Fibroblast of skin of scalp (primary cell): ENCODE results near the gene TBC1D16.

Experiments used
- DNase-seq: peaks from one replicate; pipeline ENCODE4 v3.0.0-alpha.2; 2013

The TBC1D16 gene

GRCh38 chr17:79948945-79949655 lies 86.6 kb downstream of the TBC1D16 start:
- no peak for DNase-seq

GRCh38 chr17:79948406-79948944 lies 87.2 kb downstream of the TBC1D16 start:
- DNase-seq: no peak

- DNase-seq: no peak
Measured at GRCh38 chr17:79947351-79948031, 88.2 kb downstream of the TBC1D16 start.

GRCh38 chr17:79946352-79947231 lies 89.1 kb downstream of the TBC1D16 start:
- no peak for DNase-seq

- no peak for DNase-seq
Measured at GRCh38 chr17:79945591-79946255, 89.9 kb downstream of the TBC1D16 start.

- DNase-seq: no peak
Measured at GRCh38 chr17:79944821-79945391, 90.8 kb downstream of the TBC1D16 start.

GRCh38 chr17:79944251-79944812 lies 91.3 kb downstream of the TBC1D16 start:
- DNase-seq: no peak

GRCh38 chr17:79943347-79944241 lies 92.1 kb downstream of the TBC1D16 start:
- DNase-seq: no peak

GRCh38 chr17:79942591-79943346 lies 92.9 kb downstream of the TBC1D16 start:
- DNase-seq: no peak

- no peak for DNase-seq
Measured at GRCh38 chr17:79942011-79942405, 93.7 kb downstream of the TBC1D16 start.

- DNase-seq: no peak
Measured at GRCh38 chr17:79941088-79942010, 94.3 kb downstream of the TBC1D16 start.

GRCh38 chr17:79940459-79941087 lies 95.1 kb downstream of the TBC1D16 start:
- DNase-seq: no peak

- DNase-seq: no peak
Measured at GRCh38 chr17:79939755-79940458, 95.8 kb downstream of the TBC1D16 start.

- DNase-seq: no peak
Measured at GRCh38 chr17:79939094-79939435, 96.6 kb downstream of the TBC1D16 start.

GRCh38 chr17:79938336-79939093 lies 97.2 kb downstream of the TBC1D16 start:
- DNase-seq: no peak

GRCh38 chr17:79937391-79938335 lies 98.0 kb downstream of the TBC1D16 start:
- DNase-seq: peak; percentile 22
